GM12873 (cell line): ENCODE data around the gene B9D1.

Experiments
- CTCF ChIP-seq: IDR thresholded peaks from 2 replicates; pipeline ENCODE4 v1.5.1; 2012; ENCODE audit warnings: low read depth, mild to moderate bottlenecking, moderate library complexity, low read length, control low read depth; ENCODE audit not compliant: insufficient read depth; ENCODE audit errors: missing control alignments

B9D1 gene

GRCh38 chr17:19305761-19306159 is 56.8 kb downstream of the B9D1 start:
- no peak for TF ChIP-seq CTCF

- no peak for TF ChIP-seq CTCF
Observed at GRCh38 chr17:19305256-19305655, 57.3 kb downstream of the B9D1 start.

GRCh38 chr17:19304751-19305150 is 57.8 kb downstream of the B9D1 start:
- no peak for TF ChIP-seq CTCF

GRCh38 chr17:19304209-19304608 is 58.3 kb downstream of the B9D1 start:
- no peak for TF ChIP-seq CTCF

- no peak for TF ChIP-seq CTCF
Observed at GRCh38 chr17:19303367-19303776, 59.2 kb downstream of the B9D1 start.

GRCh38 chr17:19302791-19303331 is 59.7 kb downstream of the B9D1 start:
- TF ChIP-seq CTCF, result no peak

- no peak for TF ChIP-seq CTCF
Observed at GRCh38 chr17:19301973-19302372, 60.5 kb downstream of the B9D1 start.

- TF ChIP-seq CTCF, result no peak
Observed at GRCh38 chr17:19301274-19301951, 61.1 kb downstream of the B9D1 start.
